Measurements from ENCODE around the gene RDM1. TPM values are rescaled to one million over a fixed set of nuclear protein-coding genes. Genes with fewer than 3 reads are reported as not detected.

The RDM1 gene
- total RNA-seq, 1 experiment from 2014 or later, result 2.1 TPM

DNA sequence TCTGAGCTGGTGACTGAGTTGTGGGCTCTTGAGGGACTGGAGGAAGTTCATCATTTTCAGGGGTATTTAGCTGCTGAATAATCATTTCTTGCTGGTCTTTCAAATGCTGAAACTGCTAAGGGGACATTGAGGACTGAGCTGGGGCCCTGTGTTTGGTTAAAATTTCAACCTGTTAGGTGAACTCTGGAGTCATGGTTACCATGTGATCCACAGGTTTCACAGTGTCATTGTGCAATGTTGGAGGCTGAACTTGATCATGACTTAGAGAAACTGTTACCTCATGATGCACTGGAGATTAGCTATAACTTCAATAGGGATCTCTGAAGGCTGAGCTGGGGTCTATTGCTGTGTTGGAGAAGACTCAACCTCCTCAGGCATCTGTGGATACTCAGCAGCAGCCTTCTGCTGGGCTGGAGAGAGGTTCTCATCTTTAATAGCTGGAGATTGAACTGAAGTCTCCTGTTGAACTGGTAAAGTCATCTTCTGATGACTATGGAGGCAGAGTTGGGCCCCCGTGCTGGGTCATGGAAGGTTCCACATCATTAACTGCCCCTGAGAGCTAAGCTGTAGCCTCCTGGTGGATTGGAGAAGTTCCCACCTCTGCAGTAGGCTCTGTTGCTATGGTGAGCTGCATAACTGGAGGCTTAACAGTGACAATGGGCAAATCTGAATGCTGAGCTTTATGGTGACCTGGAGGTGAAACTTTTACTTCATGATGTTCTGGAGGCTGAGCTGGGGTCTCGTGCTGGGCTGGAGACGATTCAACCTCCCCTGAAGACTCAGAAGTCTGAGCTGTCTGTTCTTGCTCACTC, 15.2 kb downstream of the RDM1 start:
- CTCF ChIA-PET, result no interaction called here
- Histone ChIP-seq H3K4me3 (ENCODE audit: low read depth, low read length, poor library complexity, severe bottlenecking) (no peak overlapping the region), H3K9me3 (ENCODE audit: low read depth, low read length, poor library complexity, severe bottlenecking) (no peaks in the 10 kb centered on the region), H3K27ac (ENCODE audit: low read depth, low read length, poor library complexity, severe bottlenecking) (no peak overlapping the region), H3K27me3 (replicated peaks; ENCODE audit: insufficient read depth, low read depth, low read length, poor library complexity) (no peaks in the 10 kb centered on the region), H3K4me1 (ENCODE audit: insufficient read depth, low read length, poor library complexity, severe bottlenecking) (no peaks in the 10 kb centered on the region), H3K36me3 (ENCODE audit: insufficient read depth, low read length, poor library complexity, severe bottlenecking) (no peaks in the 10 kb centered on the region)
- POLR2A ChIA-PET (ENCODE audit: low non-redundant PET), result no interaction called here
- no peak for DNase-seq (ENCODE audit: low spot score)
- TF ChIP-seq, protein P1, sequence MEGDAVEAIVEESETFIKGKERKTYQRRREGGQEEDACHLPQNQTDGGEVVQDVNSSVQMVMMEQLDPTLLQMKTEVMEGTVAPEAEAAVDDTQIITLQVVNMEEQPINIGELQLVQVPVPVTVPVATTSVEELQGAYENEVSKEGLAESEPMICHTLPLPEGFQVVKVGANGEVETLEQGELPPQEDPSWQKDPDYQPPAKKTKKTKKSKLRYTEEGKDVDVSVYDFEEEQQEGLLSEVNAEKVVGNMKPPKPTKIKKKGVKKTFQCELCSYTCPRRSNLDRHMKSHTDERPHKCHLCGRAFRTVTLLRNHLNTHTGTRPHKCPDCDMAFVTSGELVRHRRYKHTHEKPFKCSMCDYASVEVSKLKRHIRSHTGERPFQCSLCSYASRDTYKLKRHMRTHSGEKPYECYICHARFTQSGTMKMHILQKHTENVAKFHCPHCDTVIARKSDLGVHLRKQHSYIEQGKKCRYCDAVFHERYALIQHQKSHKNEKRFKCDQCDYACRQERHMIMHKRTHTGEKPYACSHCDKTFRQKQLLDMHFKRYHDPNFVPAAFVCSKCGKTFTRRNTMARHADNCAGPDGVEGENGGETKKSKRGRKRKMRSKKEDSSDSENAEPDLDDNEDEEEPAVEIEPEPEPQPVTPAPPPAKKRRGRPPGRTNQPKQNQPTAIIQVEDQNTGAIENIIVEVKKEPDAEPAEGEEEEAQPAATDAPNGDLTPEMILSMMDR (conservative IDR thresholded peaks at IDR 0.05; ENCODE audit: low read depth, low read length), result no peak
- TF ChIP-seq EZH2 (IDR thresholded peaks at IDR 0.05; ENCODE audit: borderline replicate concordance, low read depth, low read length, poor library complexity, severe bottlenecking), result no peak
- no TSS peak for BruUV-seq (replicated peaks)
- intact Hi-C loops (cut with micrococcal nuclease; ENCODE audit: unreplicated experiment), result no loop called here

DNA sequence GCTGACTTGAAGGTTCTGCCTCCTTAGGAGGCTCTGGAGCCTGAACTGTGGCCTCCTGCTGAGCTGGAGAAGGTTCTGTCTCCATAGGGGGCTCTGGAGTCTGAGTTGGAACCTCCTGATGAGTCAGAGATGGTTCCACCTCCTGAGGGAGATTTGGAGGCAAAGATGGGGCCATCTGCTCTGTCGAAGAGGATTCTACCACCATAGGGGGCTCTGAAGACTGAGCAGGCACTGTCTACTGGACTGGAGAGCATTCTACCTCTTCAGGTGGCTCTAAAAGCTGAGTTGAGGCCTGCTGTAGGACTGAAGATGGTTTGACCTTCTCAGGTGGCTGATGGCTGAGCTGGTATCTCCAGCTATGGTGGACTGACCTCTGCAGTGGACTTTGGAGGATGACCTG, 16.2 kb downstream of the RDM1 start:
- DNase-seq (ENCODE audit: low spot score), result no peak
- Histone ChIP-seq H3K36me3 (ENCODE audit: insufficient read depth, low read length, poor library complexity, severe bottlenecking) (no peaks in the 10 kb centered on the region), H3K4me3 (ENCODE audit: low read depth, low read length, poor library complexity, severe bottlenecking) (no peak overlapping the region), H3K4me1 (ENCODE audit: insufficient read depth, low read length, poor library complexity, severe bottlenecking) (no peaks in the 10 kb centered on the region), H3K9me3 (ENCODE audit: low read depth, low read length, poor library complexity, severe bottlenecking) (no peaks in the 10 kb centered on the region), H3K27ac (ENCODE audit: low read depth, low read length, poor library complexity, severe bottlenecking) (no peak overlapping the region), H3K27me3 (replicated peaks; ENCODE audit: insufficient read depth, low read depth, low read length, poor library complexity) (no peaks in the 10 kb centered on the region)
- TF ChIP-seq EZH2 (IDR thresholded peaks at IDR 0.05; ENCODE audit: borderline replicate concordance, low read depth, low read length, poor library complexity, severe bottlenecking), result no peak
- TF ChIP-seq, protein P1 (conservative IDR thresholded peaks at IDR 0.05; ENCODE audit: low read depth, low read length), result no peak
- BruUV-seq (replicated peaks), result no TSS peak
- POLR2A ChIA-PET (ENCODE audit: low non-redundant PET), result no interaction called here
- intact Hi-C loops (cut with micrococcal nuclease; ENCODE audit: unreplicated experiment), result no loop called here
- CTCF ChIA-PET, result no interaction called here

DNA sequence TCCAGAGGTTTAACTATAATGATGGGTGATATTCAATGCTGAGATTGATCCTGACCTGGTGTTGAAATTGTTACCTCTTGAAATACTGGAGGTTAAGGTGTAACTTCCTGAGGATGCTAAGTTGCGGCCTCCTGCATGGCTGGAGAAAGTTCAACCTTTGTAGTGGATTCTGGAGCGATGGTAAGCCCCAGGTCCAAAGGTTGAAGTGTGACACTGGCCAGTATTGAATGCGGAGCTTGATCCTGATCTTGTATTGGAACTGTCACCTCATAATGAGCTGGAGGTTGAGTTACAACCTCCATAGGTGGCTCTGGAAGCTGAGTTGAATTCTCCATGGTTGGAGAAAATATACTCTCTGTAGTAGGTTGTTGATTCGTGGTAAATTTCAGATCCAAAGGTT, 17.0 kb downstream of the RDM1 start:
- Histone ChIP-seq H3K36me3 (ENCODE audit: insufficient read depth, low read length, poor library complexity, severe bottlenecking) (no peaks in the 10 kb centered on the region), H3K4me3 (ENCODE audit: low read depth, low read length, poor library complexity, severe bottlenecking) (no peak overlapping the region), H3K9me3 (ENCODE audit: low read depth, low read length, poor library complexity, severe bottlenecking) (no peaks in the 10 kb centered on the region), H3K27ac (ENCODE audit: low read depth, low read length, poor library complexity, severe bottlenecking) (no peak overlapping the region), H3K4me1 (ENCODE audit: insufficient read depth, low read length, poor library complexity, severe bottlenecking) (no peaks in the 10 kb centered on the region), H3K27me3 (replicated peaks; ENCODE audit: insufficient read depth, low read depth, low read length, poor library complexity) (no peaks in the 10 kb centered on the region)
- POLR2A ChIA-PET (ENCODE audit: low non-redundant PET), result no interaction called here
- DNase-seq (ENCODE audit: low spot score), result no peak
- intact Hi-C loops (cut with micrococcal nuclease; ENCODE audit: unreplicated experiment), result no loop called here
- BruUV-seq (replicated peaks), result no TSS peak
- CTCF ChIA-PET, result no interaction called here
- TF ChIP-seq, protein P1 (conservative IDR thresholded peaks at IDR 0.05; ENCODE audit: low read depth, low read length), result no peak
- no peak for TF ChIP-seq EZH2 (IDR thresholded peaks at IDR 0.05; ENCODE audit: borderline replicate concordance, low read depth, low read length, poor library complexity, severe bottlenecking)

Data from A673 (cell line).